DOHH2 (cell line): Measurements from ENCODE around the gene SLC27A5.
A peak's percentile ranks its signal among the peaks of the same experiment; 100 is the strongest.

Experiments used
- H3F3A ChIP-seq: fragments of 200-600 bp; sonication (generic), shearing (Covaris generic); 2 replicates; pipeline ENCODE4 v1.6.0; 2016; ENCODE audit warnings: antibody characterized with exemption, mild to moderate bottlenecking; ENCODE audit not compliant: control insufficient read depth, insufficient read depth
- H3K27ac ChIP-seq: fragments of 200-600 bp; sonication (generic); 2 replicates; pipeline ENCODE4 v1.5.1; 2014; ENCODE audit warnings: low read depth, mild to moderate bottlenecking, low read length, moderate library complexity
- H3K27me3 ChIP-seq: fragments of 200-600 bp; sonication (generic); 2 replicates; pipeline ENCODE4 v1.6.1; 2014; ENCODE audit warnings: mild to moderate bottlenecking, low read length, mixed read lengths; ENCODE audit not compliant: control insufficient read depth
- H3K36me3 ChIP-seq: fragments of 200-600 bp; sonication (generic); 2 replicates; pipeline ENCODE4 v1.6.1; 2014; ENCODE audit warnings: mild to moderate bottlenecking, low read length, moderate library complexity, mixed read lengths; ENCODE audit not compliant: control insufficient read depth
- H3K4me1 ChIP-seq: fragments of 200-600 bp; sonication (generic); 2 replicates; pipeline ENCODE4 v1.6.1; 2014; ENCODE audit warnings: mild to moderate bottlenecking, low read length, mixed read lengths; ENCODE audit not compliant: control insufficient read depth
- H3K4me2 ChIP-seq: fragments of 200-600 bp; sonication (generic); 2 replicates; pipeline ENCODE4 v1.6.0; 2014; ENCODE audit warnings: mild to moderate bottlenecking, low read length, moderate library complexity
- H3K4me3 ChIP-seq: fragments of 200-600 bp; sonication (generic); 2 replicates; pipeline ENCODE4 v1.5.1; 2014; ENCODE audit warnings: mild to moderate bottlenecking, low read length, mixed read lengths
- H3K79me2 ChIP-seq: fragments of 200-600 bp; sonication (generic); 2 replicates; pipeline ENCODE4 v1.6.1; 2014; ENCODE audit warnings: mild to moderate bottlenecking, low read length, mixed read lengths; ENCODE audit not compliant: control insufficient read depth
- H3K9me2 ChIP-seq: fragments of 200-600 bp; sonication (generic); replicated peaks from 2 replicates; pipeline ENCODE4 v1.6.1; 2014; ENCODE audit warnings: mild to moderate bottlenecking, low read length, mixed read lengths; ENCODE audit not compliant: control insufficient read depth
- H3K9me3 ChIP-seq: fragments of 200-600 bp; sonication (generic); 2 replicates; pipeline ENCODE4 v1.6.1; 2014; ENCODE audit warnings: antibody characterized with exemption, low read length, mixed read lengths; ENCODE audit not compliant: control insufficient read depth, insufficient read depth
- H4K20me1 ChIP-seq: fragments of 200-600 bp; sonication (generic); 2 replicates; pipeline ENCODE4 v1.6.0; 2014; ENCODE audit warnings: low read depth, mild to moderate bottlenecking, antibody characterized with exemption, low read length, moderate library complexity; ENCODE audit not compliant: control insufficient read depth, insufficient read depth
- CTCF ChIP-seq: fragments of 200-600 bp; sonication (generic); IDR thresholded peaks from one replicate; pipeline ENCODE4 v1.5.1; 2014; ENCODE audit warnings: antibody characterized with exemption, mild to moderate bottlenecking, low read depth, low read length; ENCODE audit not compliant: poor library complexity, severe bottlenecking
- EZH2phosphoT487 ChIP-seq: fragments of 200-600 bp; sonication (generic); IDR thresholded peaks from 2 replicates; pipeline ENCODE4 v1.6.1; 2017; ENCODE audit warnings: borderline replicate concordance, mild to moderate bottlenecking, antibody characterized with exemption, low read length, moderate library complexity, mixed read lengths

SLC27A5 gene

GRCh38 chr19:58558066-58558622 is 46.4 kb upstream of the SLC27A5 start, which contains the start of gene UBE2M:
Gene UBE2M (minus strand): TSS chr19:58558611. CDS start chr19:58558381, 230 bp downstream.
- peak within 1 kb of the TSS; percentile 95 for H3K4me2 ChIP-seq
- H3F3A ChIP-seq: peaks cover 38% of the 10 kb centered on the region
- H3K27me3 ChIP-seq: no peaks in the 10 kb centered on the region
- no peaks in the 10 kb centered on the region for H3K9me2 ChIP-seq
- H3K4me1 ChIP-seq: peaks cover 74% of the 10 kb centered on the region
- peaks cover 46% of the 10 kb centered on the region for H3K79me2 ChIP-seq
- peak within 1 kb of the TSS; percentile 92 for H3K4me3 ChIP-seq
- H3K9me3 ChIP-seq: no peaks in the 10 kb centered on the region
- peak within 1 kb of the TSS; percentile 91 for H3K27ac ChIP-seq
- no peaks in the 10 kb centered on the region for H4K20me1 ChIP-seq
- H3K36me3 ChIP-seq: peaks cover 47% of the 10 kb centered on the region
- TF ChIP-seq EZH2phosphoT487: no peak
- no peak for TF ChIP-seq CTCF

- Histone ChIP-seq H3K4me3 (peak overlapping the region; percentile 76), H3K4me2 (peak overlapping the region; percentile 90), H3K9me3 (no peaks in the 10 kb centered on the region), H4K20me1 (no peaks in the 10 kb centered on the region), H3K4me1 (peaks cover 74% of the 10 kb centered on the region), H3K27ac (peak overlapping the region; percentile 67), H3K36me3 (peaks cover 53% of the 10 kb centered on the region), H3K79me2 (peaks cover 46% of the 10 kb centered on the region), H3K27me3 (no peaks in the 10 kb centered on the region), H3F3A (peaks cover 44% of the 10 kb centered on the region), H3K9me2 (no peaks in the 10 kb centered on the region)
- no peak for TF ChIP-seq CTCF
- no peak for TF ChIP-seq EZH2phosphoT487
Observed at GRCh38 chr19:58557221-58558065, 45.7 kb upstream of the SLC27A5 start.

- H3K79me2 ChIP-seq: peaks cover 49% of the 10 kb centered on the region
- H3K9me3 ChIP-seq: no peaks in the 10 kb centered on the region
- peaks cover 60% of the 10 kb centered on the region for H3K36me3 ChIP-seq
- H3K27ac ChIP-seq: peak overlapping the region; percentile 67
- H3F3A ChIP-seq: peaks cover 51% of the 10 kb centered on the region
- peak overlapping the region; percentile 76 for H3K4me3 ChIP-seq
- peak overlapping the region; percentile 90 for H3K4me2 ChIP-seq
- no peaks in the 10 kb centered on the region for H3K9me2 ChIP-seq
- H4K20me1 ChIP-seq: no peaks in the 10 kb centered on the region
- H3K27me3 ChIP-seq: no peaks in the 10 kb centered on the region
- peaks cover 71% of the 10 kb centered on the region for H3K4me1 ChIP-seq
- TF ChIP-seq CTCF (no peak), EZH2phosphoT487 (no peak)
Observed at GRCh38 chr19:58556622-58557220, 44.9 kb upstream of the SLC27A5 start.
